GM23338 (cell line): Measurements from ENCODE around the gene CACNA1C.

Source experiments
- EZH2phosphoT487 ChIP-seq: fragments of 200-600 bp; sonication (generic); IDR thresholded peaks from one replicate; pipeline ENCODE4 v1.8.1; 2018; ENCODE audit warnings: antibody characterized with exemption; ENCODE audit not compliant: unreplicated experiment
- POLR2AphosphoS5 ChIP-seq: IDR thresholded peaks from 2 replicates; pipeline ENCODE4 v1.6.1; 2016; ENCODE audit warnings: antibody characterized with exemption, low read depth
- TF ChIP-seq, protein P1 (sequence below): IDR thresholded peaks from one replicate; pipeline ENCODE4 v1.6.1; 2018; ENCODE audit warnings: antibody characterized with exemption; ENCODE audit not compliant: unreplicated experiment
- TF ChIP-seq, protein P2 (sequence below), 2 experiments: fragments of 200-600 bp in 1 of 2; sonication (generic) in 1 of 2; conservative IDR thresholded peaks; 2 replicates each; pipeline versions ENCODE4 v1.5.1 to v1.6.1; 2016 to 2017; ENCODE audit warnings: antibody characterized with exemption in 2 of 2, low read depth in 2 of 2, mild to moderate bottlenecking in 2 of 2, moderate library complexity in 1 of 2

DNA sequence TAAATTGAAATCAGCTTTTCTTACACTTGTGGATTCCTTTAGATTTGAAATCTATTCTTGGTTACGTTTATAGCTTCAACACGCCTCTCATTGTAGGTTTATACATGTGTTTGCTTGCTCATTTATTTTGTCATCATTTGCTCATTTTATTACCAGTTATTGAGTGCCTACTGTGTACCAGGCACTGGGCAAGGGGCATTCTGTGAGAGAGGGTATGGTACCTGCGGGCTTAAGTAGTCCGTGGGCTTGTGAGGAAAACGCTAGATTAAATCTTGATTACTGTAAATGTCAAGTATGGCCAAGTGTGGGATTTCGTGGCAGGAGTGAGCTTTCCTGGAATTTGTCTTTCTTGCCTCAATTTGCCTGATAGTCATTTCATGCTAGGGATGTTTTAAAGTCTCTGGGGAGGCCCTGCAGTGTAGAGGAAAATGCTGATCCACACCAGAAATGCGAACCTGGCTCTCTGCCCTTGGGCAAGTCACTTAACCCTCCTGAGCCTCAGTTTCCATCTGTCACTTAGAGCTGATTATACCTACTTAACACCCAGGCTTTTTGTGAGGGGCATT is 92.7 kb downstream of the CACNA1C start:
- no peak for TF ChIP-seq POLR2AphosphoS5
- TF ChIP-seq, protein P1, sequence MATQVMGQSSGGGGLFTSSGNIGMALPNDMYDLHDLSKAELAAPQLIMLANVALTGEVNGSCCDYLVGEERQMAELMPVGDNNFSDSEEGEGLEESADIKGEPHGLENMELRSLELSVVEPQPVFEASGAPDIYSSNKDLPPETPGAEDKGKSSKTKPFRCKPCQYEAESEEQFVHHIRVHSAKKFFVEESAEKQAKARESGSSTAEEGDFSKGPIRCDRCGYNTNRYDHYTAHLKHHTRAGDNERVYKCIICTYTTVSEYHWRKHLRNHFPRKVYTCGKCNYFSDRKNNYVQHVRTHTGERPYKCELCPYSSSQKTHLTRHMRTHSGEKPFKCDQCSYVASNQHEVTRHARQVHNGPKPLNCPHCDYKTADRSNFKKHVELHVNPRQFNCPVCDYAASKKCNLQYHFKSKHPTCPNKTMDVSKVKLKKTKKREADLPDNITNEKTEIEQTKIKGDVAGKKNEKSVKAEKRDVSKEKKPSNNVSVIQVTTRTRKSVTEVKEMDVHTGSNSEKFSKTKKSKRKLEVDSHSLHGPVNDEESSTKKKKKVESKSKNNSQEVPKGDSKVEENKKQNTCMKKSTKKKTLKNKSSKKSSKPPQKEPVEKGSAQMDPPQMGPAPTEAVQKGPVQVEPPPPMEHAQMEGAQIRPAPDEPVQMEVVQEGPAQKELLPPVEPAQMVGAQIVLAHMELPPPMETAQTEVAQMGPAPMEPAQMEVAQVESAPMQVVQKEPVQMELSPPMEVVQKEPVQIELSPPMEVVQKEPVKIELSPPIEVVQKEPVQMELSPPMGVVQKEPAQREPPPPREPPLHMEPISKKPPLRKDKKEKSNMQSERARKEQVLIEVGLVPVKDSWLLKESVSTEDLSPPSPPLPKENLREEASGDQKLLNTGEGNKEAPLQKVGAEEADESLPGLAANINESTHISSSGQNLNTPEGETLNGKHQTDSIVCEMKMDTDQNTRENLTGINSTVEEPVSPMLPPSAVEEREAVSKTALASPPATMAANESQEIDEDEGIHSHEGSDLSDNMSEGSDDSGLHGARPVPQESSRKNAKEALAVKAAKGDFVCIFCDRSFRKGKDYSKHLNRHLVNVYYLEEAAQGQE: no peak
- TF ChIP-seq, protein P2, sequence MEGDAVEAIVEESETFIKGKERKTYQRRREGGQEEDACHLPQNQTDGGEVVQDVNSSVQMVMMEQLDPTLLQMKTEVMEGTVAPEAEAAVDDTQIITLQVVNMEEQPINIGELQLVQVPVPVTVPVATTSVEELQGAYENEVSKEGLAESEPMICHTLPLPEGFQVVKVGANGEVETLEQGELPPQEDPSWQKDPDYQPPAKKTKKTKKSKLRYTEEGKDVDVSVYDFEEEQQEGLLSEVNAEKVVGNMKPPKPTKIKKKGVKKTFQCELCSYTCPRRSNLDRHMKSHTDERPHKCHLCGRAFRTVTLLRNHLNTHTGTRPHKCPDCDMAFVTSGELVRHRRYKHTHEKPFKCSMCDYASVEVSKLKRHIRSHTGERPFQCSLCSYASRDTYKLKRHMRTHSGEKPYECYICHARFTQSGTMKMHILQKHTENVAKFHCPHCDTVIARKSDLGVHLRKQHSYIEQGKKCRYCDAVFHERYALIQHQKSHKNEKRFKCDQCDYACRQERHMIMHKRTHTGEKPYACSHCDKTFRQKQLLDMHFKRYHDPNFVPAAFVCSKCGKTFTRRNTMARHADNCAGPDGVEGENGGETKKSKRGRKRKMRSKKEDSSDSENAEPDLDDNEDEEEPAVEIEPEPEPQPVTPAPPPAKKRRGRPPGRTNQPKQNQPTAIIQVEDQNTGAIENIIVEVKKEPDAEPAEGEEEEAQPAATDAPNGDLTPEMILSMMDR (conservative IDR thresholded peaks at IDR 0.05; ENCODE audit: low read depth in 2 of 2): no peak
- no peak for TF ChIP-seq EZH2phosphoT487
